ENCODE measurements around the gene TSHZ3. TPM values are rescaled to one million over a fixed set of nuclear protein-coding genes. Genes with fewer than 3 reads are reported as not detected.

TSHZ3 gene
- total RNA-seq, 6 experiments from 2014 or later: 9.1 to 14.0 (median 13.1) TPM

- TF ChIP-seq CTCF (IDR thresholded peaks at IDR 0.05): no peak
- Mint-ChIP-seq H3K27me3 (ENCODE audit: insufficient read depth) (no peaks in the 10 kb centered on the region; the same call in 1 of the 2 replicates), H3K27ac (no peak overlapping the region), H3K4me3 (peak overlapping the region; percentile 92), H3K4me1 (ENCODE audit: low read depth) (peaks cover 30% of the 10 kb centered on the region), H3K9me3 (no peaks in the 10 kb centered on the region), H3K36me3 (ENCODE audit: low read depth) (no peaks in the 10 kb centered on the region; the same call in 1 of the 2 replicates)
- no peak for DNase-seq
These were observed 2.6 kb upstream of the TSHZ3 start for GRCh38 chr19:31351855-31352195.

- H3K27me3 Mint-ChIP-seq (ENCODE audit: insufficient read depth): no peaks in the 10 kb centered on the region; the same call in 1 of the 2 replicates
- peak overlapping the region; percentile 87 for H3K27ac Mint-ChIP-seq
- no peak for TF ChIP-seq CTCF (IDR thresholded peaks at IDR 0.05)
- peaks cover 35% of the 10 kb centered on the region for H3K4me1 Mint-ChIP-seq (ENCODE audit: low read depth)
- no peaks in the 10 kb centered on the region; the same call in 1 of the 2 replicates for H3K36me3 Mint-ChIP-seq (ENCODE audit: low read depth)
- H3K9me3 Mint-ChIP-seq: no peaks in the 10 kb centered on the region
- H3K4me3 Mint-ChIP-seq: peak overlapping the region; percentile 92
- peak; percentile 55 for DNase-seq
These were observed 2.0 kb upstream of the TSHZ3 start for GRCh38 chr19:31351056-31351854.

GRCh38 chr19:31350693-31351055 lies 1.4 kb upstream of the TSHZ3 start:
- DNase-seq: peak; percentile 36
- Mint-ChIP-seq H3K36me3 (ENCODE audit: low read depth) (no peaks in the 10 kb centered on the region; the same call in 1 of the 2 replicates), H3K9me3 (no peaks in the 10 kb centered on the region), H3K4me1 (ENCODE audit: low read depth) (peaks cover 41% of the 10 kb centered on the region), H3K27me3 (ENCODE audit: insufficient read depth) (no peaks in the 10 kb centered on the region; the same call in 1 of the 2 replicates), H3K27ac (peak overlapping the region; percentile 87), H3K4me3 (peak overlapping the region; percentile 92)
- no peak for TF ChIP-seq CTCF (IDR thresholded peaks at IDR 0.05)

GRCh38 chr19:31350033-31350692 lies 927 bp upstream of the TSHZ3 start:
- DNase-seq: no peak
- Mint-ChIP-seq H3K27me3 (ENCODE audit: insufficient read depth) (no peaks in the 10 kb centered on the region; the same call in 1 of the 2 replicates), H3K27ac (no peak overlapping the region), H3K36me3 (ENCODE audit: low read depth) (peaks cover under 1% of the 10 kb centered on the region; the same call in 1 of the 2 replicates), H3K4me3 (peak overlapping the region; percentile 46), H3K4me1 (ENCODE audit: low read depth) (peaks cover 43% of the 10 kb centered on the region), H3K9me3 (no peaks in the 10 kb centered on the region)
- no peak for TF ChIP-seq CTCF (IDR thresholded peaks at IDR 0.05)

GRCh38 chr19:31348481-31349159 lies 616 bp downstream of the TSHZ3 start:
- DNase-seq: no peak
- H3K27ac Mint-ChIP-seq: peak overlapping the region; percentile 55
- H3K4me3 Mint-ChIP-seq: peak overlapping the region; percentile 95
- H3K36me3 Mint-ChIP-seq (ENCODE audit: low read depth): peaks cover 3% of the 10 kb centered on the region; the same call in 1 of the 2 replicates
- no peaks in the 10 kb centered on the region; the same call in 1 of the 2 replicates for H3K27me3 Mint-ChIP-seq (ENCODE audit: insufficient read depth)
- TF ChIP-seq CTCF (IDR thresholded peaks at IDR 0.05): no peak
- peaks cover 58% of the 10 kb centered on the region for H3K4me1 Mint-ChIP-seq (ENCODE audit: low read depth)
- H3K9me3 Mint-ChIP-seq: no peaks in the 10 kb centered on the region
